Cardiac septum (tissue), 1 donor: ENCODE measurements around the gene ZMIZ1. TPM values are rescaled to one million over a fixed set of nuclear protein-coding genes. Genes with fewer than 3 reads are reported as not detected.

Experiments
- DNase-seq: peaks from one replicate; pipeline ENCODE4 v3.0.0-alpha.2; 2020; ENCODE audit warnings: low spot score
- intact Hi-C: fragments of 100-400 bp; cut with DNase I; formaldehyde crosslinking; loops from one replicate; pipeline ENCODE4 v1.14.0; 2022
- total RNA-seq: library from RNA; stranded (reverse); fragmentation: NEBNext Ultra II Directional; extraction: Animal tissue kit (Norgen Biotek cat#: 25700); gene quantifications from one replicate; pipeline ENCODE4 v1.2.1, GENCODE V29; 2021
- donor health status: DM: no; HTN: no; CAD: no.

Gene ZMIZ1
- total RNA-seq, 1 donor from 2014 or later = 40.7 TPM

GRCh38 chr10:79072994-79073645, 4.4 kb downstream of the ZMIZ1 start:
- intact Hi-C loops = no loop called here
- DNase-seq = no peak

- no peak for DNase-seq
- intact Hi-C loops = no loop called here
Observed at GRCh38 chr10:79073784-79074432, 5.1 kb downstream of the ZMIZ1 start.

DNA sequence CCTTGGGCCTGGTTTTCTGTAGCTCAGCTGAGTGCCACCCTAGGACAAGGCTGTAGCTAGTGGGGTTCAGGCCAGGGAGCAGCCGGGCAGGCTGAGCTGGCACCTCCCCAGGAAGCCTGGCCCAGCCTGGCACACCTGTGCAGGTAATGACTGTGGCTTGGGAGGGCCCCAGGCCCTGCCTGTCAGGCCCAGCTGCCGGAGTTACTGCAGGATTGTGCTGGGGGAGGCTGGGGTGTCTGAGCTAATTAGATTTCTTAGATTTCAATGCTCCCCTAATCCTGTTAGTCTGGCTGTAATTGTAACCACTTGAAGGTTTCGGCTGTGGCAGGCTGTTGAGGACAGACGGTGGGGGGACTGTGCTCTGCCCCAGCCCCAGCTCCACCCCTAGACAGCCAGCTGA, 6.0 kb downstream of the ZMIZ1 start:
- intact Hi-C loops = no loop called here
- no peak for DNase-seq

GRCh38 chr10:79075418-79075817, 6.7 kb downstream of the ZMIZ1 start:
- no peak for DNase-seq
- intact Hi-C loops = no loop called here

- intact Hi-C loops = no loop called here
- DNase-seq = no peak
Observed at GRCh38 chr10:79077488-79078173, 8.9 kb downstream of the ZMIZ1 start.

- intact Hi-C loops = no loop called here
- no peak for DNase-seq
Observed at GRCh38 chr10:79078367-79079053, 9.7 kb downstream of the ZMIZ1 start.

DNA sequence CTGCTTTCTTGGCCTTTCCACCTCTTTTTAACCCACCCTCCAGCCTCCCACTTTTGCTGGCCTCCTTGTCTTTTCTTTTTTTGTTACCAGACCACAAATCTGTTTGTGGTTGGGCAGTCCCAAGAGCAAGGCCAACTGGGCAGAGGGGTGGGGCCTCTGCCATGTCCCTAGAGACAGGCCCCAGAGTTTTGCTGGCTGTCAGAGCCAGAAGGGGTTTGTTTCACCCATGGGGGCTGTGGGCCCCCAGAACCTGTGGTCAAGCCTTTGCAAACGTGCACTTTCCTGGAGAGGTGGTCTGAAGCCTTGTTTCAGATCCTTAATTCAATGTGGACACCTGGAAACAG, 10.3 kb downstream of the ZMIZ1 start:
- DNase-seq = no peak
- intact Hi-C loops = no loop called here

DNA sequence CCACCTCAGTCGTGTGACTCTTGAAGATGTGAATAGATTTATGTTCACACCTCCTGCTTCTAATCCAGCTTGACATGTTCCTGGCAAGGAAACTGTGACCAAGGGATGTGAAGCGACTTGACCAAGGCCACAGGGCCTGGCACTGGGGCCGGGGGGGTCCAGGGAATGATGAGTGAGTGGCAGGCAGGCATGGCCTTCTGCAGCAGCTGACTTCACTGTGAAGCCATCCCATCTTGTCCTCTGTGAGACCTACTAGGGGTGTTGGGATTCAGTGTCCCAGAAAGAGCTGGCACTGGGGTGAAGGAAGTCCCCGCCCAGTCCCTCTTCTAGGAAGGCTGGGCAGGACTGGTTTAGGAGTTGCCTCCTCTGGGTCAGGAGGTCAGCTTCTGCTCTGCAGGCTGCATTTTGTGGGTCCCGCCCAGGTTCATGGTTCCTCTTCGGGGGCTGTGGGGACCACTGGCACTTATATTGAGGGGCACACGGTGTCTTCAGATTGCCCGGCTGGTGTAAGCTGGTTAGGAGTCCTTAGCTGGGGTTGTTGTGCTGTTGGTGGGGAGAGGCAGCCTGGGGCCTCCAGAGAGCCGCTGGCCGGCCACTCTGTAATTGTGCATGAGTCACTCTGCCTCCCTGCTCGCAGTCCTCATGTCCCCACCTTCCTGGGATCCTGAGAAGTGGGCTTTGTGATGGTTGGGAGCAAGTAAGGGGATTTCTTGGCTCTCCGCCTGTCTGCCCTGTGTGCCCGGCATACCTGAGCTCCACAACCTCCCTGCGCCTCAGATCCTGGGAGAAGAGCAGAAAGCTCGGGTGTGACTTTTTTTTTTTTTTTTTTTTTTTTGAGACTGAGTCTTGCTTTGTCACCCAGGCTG, 11.0 kb downstream of the ZMIZ1 start:
- no peak for DNase-seq
- intact Hi-C loops = no loop called here

- intact Hi-C loops = no loop called here
- no peak for DNase-seq
Observed at GRCh38 chr10:79081353-79082034, 12.7 kb downstream of the ZMIZ1 start.

- no peak for DNase-seq
- intact Hi-C loops = no loop called here
Observed at GRCh38 chr10:79082035-79082373, 13.2 kb downstream of the ZMIZ1 start.

DNA sequence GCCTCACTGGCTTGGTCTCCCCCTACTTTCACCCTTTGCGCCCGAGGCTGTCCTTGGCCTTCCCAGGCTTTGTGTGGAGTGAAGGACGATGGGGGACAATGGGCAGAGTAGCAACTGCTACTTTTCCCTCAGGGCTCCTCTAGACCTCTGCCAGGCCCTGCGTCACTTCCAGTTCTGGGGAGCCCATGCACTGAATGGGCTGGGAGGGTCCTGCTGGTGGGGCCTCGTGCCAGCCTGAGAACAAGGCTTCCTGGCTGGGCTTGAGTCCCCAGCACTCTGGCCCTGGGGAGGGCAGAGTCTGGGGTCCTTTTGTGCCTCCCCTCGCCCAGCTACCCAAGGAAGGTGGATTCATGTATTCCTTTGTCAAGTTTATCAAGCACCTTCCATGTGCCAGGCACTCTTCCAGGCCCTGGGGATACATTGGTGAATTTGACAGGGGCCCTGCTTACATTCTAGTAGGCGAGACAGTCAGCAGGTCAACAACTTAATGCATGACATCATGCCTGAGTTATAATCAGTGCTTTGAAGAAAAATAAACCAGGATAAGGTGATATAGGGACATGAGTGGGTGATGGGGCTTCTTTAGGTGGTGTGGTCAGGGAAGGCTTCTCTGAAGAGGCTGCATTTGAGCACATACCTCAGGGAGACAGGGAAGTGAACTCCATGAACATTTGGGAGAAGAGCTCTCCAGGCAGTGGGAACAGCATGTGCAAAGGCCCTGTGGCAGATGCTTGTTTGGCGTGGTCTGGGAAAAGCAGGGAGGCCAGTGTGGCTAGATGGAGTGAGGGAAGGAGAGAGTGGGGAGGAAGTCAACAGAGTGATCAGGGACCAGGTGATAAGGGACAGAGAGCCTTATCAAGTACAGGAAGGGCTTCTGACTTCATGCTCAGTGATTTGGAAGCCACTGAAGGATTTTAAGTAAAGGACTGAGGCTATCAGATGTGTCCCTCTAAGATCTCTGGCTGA, 14.1 kb downstream of the ZMIZ1 start:
- no peak for DNase-seq
- intact Hi-C loops = no loop called here

DNA sequence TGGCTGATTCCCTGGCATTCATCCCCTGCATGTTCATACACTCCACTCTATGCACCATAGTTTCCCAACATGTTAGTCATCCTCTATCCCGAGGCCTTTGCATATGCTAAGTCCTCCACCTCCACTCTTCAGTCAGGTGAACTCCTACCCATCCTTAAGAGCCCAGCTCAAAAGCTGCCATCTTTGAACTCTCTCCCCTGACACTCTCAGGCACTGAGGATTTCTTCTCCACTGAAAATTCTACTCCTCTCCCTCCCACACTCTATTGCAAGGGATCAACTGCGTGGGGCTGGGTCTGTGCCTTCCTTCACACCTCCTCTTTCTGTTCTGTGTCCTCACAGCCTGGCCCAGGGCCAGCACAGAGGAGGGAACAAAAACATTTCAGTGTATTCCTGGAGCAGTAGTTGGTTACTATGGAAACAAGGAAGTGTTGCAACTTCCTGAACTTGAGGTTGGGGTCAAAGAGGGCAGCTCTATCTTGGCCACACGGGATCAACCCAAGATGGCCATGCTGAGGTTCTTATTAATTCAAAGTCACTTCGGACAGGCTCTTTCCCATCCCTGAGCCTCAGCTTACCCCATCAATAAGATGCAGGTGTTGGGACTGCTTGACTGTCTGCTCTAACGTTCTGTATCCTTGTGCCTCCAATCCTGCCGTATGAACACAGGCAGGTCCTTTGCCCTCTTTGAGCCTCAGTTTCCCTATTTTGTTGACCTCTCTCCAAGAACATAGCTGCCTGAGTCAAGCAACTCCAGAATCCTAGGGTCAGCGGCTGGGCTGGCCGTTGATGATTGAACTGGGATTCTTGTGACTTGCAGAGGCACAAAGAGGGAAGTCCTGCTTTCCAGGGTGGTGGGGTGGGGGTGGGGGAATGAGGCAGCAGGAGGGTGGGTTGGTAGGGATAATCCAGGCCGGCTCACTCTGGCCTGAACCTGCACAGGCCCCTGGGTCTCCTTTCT, 15.5 kb downstream of the ZMIZ1 start:
- intact Hi-C loops = no loop called here
- DNase-seq = peak; percentile 95

DNA sequence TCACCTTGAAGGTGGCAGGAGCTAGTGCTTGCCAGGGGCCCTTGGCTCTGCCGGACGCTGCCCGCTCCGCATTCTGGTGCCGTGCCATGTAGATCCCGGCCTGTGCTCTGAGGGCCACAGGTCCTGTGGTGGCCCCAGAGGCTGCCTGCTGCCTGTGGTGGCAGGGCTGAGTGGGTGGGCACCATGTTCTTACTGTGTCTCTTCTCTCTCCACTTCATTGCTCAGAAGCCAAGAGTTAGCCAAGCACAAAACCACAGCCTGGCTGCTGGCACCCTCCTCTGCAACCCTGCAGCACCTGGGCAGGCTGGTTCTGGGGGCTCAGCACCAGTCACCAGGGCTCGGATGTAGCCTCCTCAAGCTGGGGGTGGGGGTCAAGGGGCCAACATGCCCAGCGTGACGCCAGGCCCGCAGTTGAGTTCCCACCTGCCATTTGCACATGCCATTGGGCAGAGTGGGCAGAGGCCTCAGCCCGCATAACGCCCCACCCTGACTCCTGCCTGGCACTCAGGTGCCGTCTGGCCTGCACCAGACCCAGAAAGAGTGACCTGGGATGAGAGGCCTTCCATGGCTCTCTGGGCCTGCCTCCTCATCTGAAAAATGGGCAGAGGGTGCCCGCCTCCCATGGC, 16.3 kb downstream of the ZMIZ1 start:
- intact Hi-C loops = no loop called here
- no peak for DNase-seq

GRCh38 chr10:79086822-79087221, 18.1 kb downstream of the ZMIZ1 start:
- intact Hi-C loops = no loop called here
- no peak for DNase-seq

GRCh38 chr10:79087721-79088120, 19.0 kb downstream of the ZMIZ1 start:
- intact Hi-C loops = no loop called here

DNA sequence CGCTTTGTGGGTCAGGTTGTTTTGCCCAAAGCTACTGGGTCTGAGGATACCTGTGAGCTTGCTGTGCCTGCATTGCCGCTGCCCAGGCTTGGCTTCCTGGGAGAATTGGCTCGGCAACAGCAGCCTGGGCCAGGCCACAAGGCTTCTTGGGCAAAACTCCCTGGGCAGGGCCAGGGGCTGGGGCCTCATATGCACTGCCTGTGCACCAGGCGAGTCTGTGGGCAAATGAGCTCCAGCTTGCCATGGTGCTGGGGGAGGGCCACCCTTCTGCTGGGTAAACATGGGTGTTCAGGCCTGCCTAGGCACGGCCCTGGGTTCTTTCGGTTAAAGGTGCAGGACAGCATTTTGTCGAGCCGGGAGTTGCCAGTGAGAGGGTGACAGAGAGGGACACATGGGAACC, 19.4 kb downstream of the ZMIZ1 start:
- intact Hi-C loops = no loop called here
- DNase-seq = no peak

More at GRCh38 chr10:79087721-79088120, 19.0 kb downstream of the ZMIZ1 start:
- no peak for DNase-seq
